Mesendoderm (in vitro differentiated cells): ENCODE results near the gene ALPG. TPM values are rescaled to one million over a fixed set of nuclear protein-coding genes. Genes with fewer than 3 reads are reported as not detected.
"Not testable (repeated sequence)": the region's sequence is repeated elsewhere in the genome, so short reads cannot be mapped to it uniquely, and the experiment has no call there.

Experiments
- DNase-seq: peaks from one replicate; pipeline ENCODE4 v3.0.0; 2013
- H2AK5ac ChIP-seq: 2 replicates; pipeline ENCODE4 v1.6.1; 2013; ENCODE audit warnings: low read length, inconsistent platforms
- H2BK120ac ChIP-seq: 2 replicates; pipeline ENCODE4 v1.6.1; 2013; ENCODE audit warnings: low read depth, mild to moderate bottlenecking, low read length, moderate library complexity, mixed read lengths
- H2BK15ac ChIP-seq: replicated peaks from 2 replicates; pipeline ENCODE4 v1.6.1; 2013; ENCODE audit warnings: low read depth, mild to moderate bottlenecking, moderate library complexity
- H2BK5ac ChIP-seq: 2 replicates; pipeline ENCODE4 v1.6.1; 2013; ENCODE audit warnings: low read length, inconsistent platforms
- H3K18ac ChIP-seq: 2 replicates; pipeline ENCODE4 v1.6.1; 2013; ENCODE audit warnings: mild to moderate bottlenecking, low read length, mixed read lengths
- H3K23ac ChIP-seq: one replicate; pipeline ENCODE4 v1.6.1; 2013; ENCODE audit warnings: low read length
- H3K27ac ChIP-seq: 2 replicates; pipeline ENCODE4 v1.5.1; 2013; ENCODE audit warnings: low read depth, mild to moderate bottlenecking, inconsistent platforms, low read length, moderate library complexity
- H3K27me3 ChIP-seq: 2 replicates; pipeline ENCODE4 v1.6.1; 2013; ENCODE audit warnings: low read length, control low read depth, mild to moderate bottlenecking, inconsistent platforms; ENCODE audit not compliant: insufficient read depth, poor library complexity
- H3K36me3 ChIP-seq: 2 replicates; pipeline ENCODE4 v1.6.1; 2013; ENCODE audit warnings: low read length, inconsistent platforms; ENCODE audit not compliant: control insufficient read depth, insufficient read depth
- H3K4ac ChIP-seq: one replicate; pipeline ENCODE4 v1.6.1; 2013; ENCODE audit warnings: low read depth, mild to moderate bottlenecking, low read length, moderate library complexity
- H3K4me1 ChIP-seq: 2 replicates; pipeline ENCODE4 v1.6.1; 2013; ENCODE audit warnings: low read depth, low read length, inconsistent platforms; ENCODE audit not compliant: control insufficient read depth
- H3K4me2 ChIP-seq: 2 replicates; pipeline ENCODE4 v1.6.1; 2013; ENCODE audit warnings: low read length
- H3K4me3 ChIP-seq: 2 replicates; pipeline ENCODE4 v1.5.1; 2013; ENCODE audit warnings: mild to moderate bottlenecking, low read length
- H3K56ac ChIP-seq: one replicate; pipeline ENCODE4 v1.6.1; 2013; ENCODE audit warnings: low read length
- H3K79me1 ChIP-seq: 2 replicates; pipeline ENCODE4 v1.6.1; 2013; ENCODE audit warnings: low read length, inconsistent platforms
- H3K79me2 ChIP-seq: 2 replicates; pipeline ENCODE4 v1.6.1; 2013; ENCODE audit warnings: mild to moderate bottlenecking, low read length; ENCODE audit not compliant: control insufficient read depth, insufficient read depth
- H3K9ac ChIP-seq: 2 replicates; pipeline ENCODE4 v1.6.1; 2013; ENCODE audit warnings: low read length, inconsistent platforms
- H4K5ac ChIP-seq: one replicate; pipeline ENCODE4 v1.6.1; 2013; ENCODE audit warnings: low read length
- H4K8ac ChIP-seq: one replicate; pipeline ENCODE4 v1.6.1; 2013; ENCODE audit warnings: low read depth, mild to moderate bottlenecking, control low read depth, low read length, moderate library complexity
- WGBS: extraction: QIAGEN DNeasy Blood & Tissue Kit; methylation state at CpG from one replicate; pipeline ENCODE4 v1.1.7; 2013; ENCODE audit warnings: low lambda C conversion rate, missing lambda C conversion rate; ENCODE audit not compliant: insufficient coverage; ENCODE audit errors: extremely low coverage; 5-methylcytosine and 5-hydroxymethylcytosine counted together
- polyA plus RNA-seq, 2 experiments: library from polyadenylated mRNA; stranded (reverse); fragments of 200-250 nt; gene quantifications; one replicate each; pipeline ENCODE4 v1.2.3, GENCODE V29; 2013

The ALPG gene
- polyA plus RNA-seq (2013, experiment 1 of 2) = 0.03 TPM
- polyA plus RNA-seq (2013, experiment 2 of 2) = 0.03 TPM

GRCh38 chr2:232406556-232407310 lies at the start of gene ALPG:
TSS of gene ALPG (plus strand) at chr2:232406844. CDS start at chr2:232406895, 51 bp downstream.
- H3K36me3 ChIP-seq = no peaks in the 10 kb centered on the region
- no peak within 1 kb of the TSS for H2BK5ac ChIP-seq
- no peak within 1 kb of the TSS for H3K4ac ChIP-seq
- H3K18ac ChIP-seq = no peak within 1 kb of the TSS
- H2AK5ac ChIP-seq = no peak within 1 kb of the TSS
- no peak within 1 kb of the TSS for H3K27ac ChIP-seq
- H2BK15ac ChIP-seq = no peak within 1 kb of the TSS
- DNase-seq = no peak
- no peaks in the 10 kb centered on the region for H3K4me1 ChIP-seq
- no peak within 1 kb of the TSS for H4K8ac ChIP-seq
- H3K4me2 ChIP-seq = no peak within 1 kb of the TSS
- no peak within 1 kb of the TSS for H3K56ac ChIP-seq
- no peak within 1 kb of the TSS for H3K9ac ChIP-seq
- no peak within 1 kb of the TSS for H2BK120ac ChIP-seq
- no peaks in the 10 kb centered on the region for H3K79me2 ChIP-seq
- no peaks in the 10 kb centered on the region for H3K79me1 ChIP-seq
- no peak within 1 kb of the TSS for H3K4me3 ChIP-seq
- no peak within 1 kb of the TSS for H3K23ac ChIP-seq
- no CpG with 5 or more reads among the region's 17 CpGs for WGBS
- no peaks in the 10 kb centered on the region for H3K27me3 ChIP-seq
- no peak within 1 kb of the TSS for H4K5ac ChIP-seq

GRCh38 chr2:232361646-232362045 lies 45.0 kb upstream of the ALPG start:
- Histone ChIP-seq H3K27me3 (no peaks in the 10 kb centered on the region), H4K8ac (no peak overlapping the region), H2BK120ac (no peak overlapping the region), H3K27ac (no peak overlapping the region), H4K5ac (no peak overlapping the region), H3K56ac (no peak overlapping the region), H2BK15ac (no peak overlapping the region), H3K23ac (no peak overlapping the region), H3K4me1 (no peaks in the 10 kb centered on the region), H3K36me3 (no peaks in the 10 kb centered on the region), H3K9ac (no peak overlapping the region), H3K4me3 (no peak overlapping the region), H3K79me1 (no peaks in the 10 kb centered on the region), H2AK5ac (no peak overlapping the region), H2BK5ac (no peak overlapping the region), H3K79me2 (no peaks in the 10 kb centered on the region), H3K4ac (no peak overlapping the region), H3K18ac (no peak overlapping the region), H3K4me2 (no peak overlapping the region)
- no CpG with 5 or more reads among the region's 5 CpGs for WGBS
- DNase-seq = no peak

- Histone ChIP-seq H2BK5ac (no peak overlapping the region), H3K79me2 (no peaks in the 10 kb centered on the region), H2AK5ac (no peak overlapping the region), H2BK15ac (no peak overlapping the region), H3K27ac (no peak overlapping the region), H3K56ac (no peak overlapping the region), H3K23ac (no peak overlapping the region), H3K4me2 (no peak overlapping the region), H4K8ac (no peak overlapping the region), H3K18ac (no peak overlapping the region), H4K5ac (no peak overlapping the region), H3K36me3 (no peaks in the 10 kb centered on the region), H3K4me1 (no peaks in the 10 kb centered on the region), H3K4ac (no peak overlapping the region), H3K9ac (no peak overlapping the region), H3K79me1 (no peaks in the 10 kb centered on the region), H3K4me3 (no peak overlapping the region), H2BK120ac (no peak overlapping the region), H3K27me3 (no peaks in the 10 kb centered on the region)
- no peak for DNase-seq
- WGBS = no CpG with 5 or more reads among the region's 8 CpGs
These were observed 44.3 kb upstream of the ALPG start for GRCh38 chr2:232362174-232362900.

GRCh38 chr2:232363064-232363783 lies 43.4 kb upstream of the ALPG start:
- not testable (repeated sequence) for H3K18ac ChIP-seq, H3K23ac ChIP-seq, H3K56ac ChIP-seq, H3K4me3 ChIP-seq, H2BK5ac ChIP-seq, H3K4ac ChIP-seq, H3K79me1 ChIP-seq, H3K9ac ChIP-seq, DNase-seq, H3K36me3 ChIP-seq, H3K4me1 ChIP-seq, H3K27me3 ChIP-seq, H4K5ac ChIP-seq, H3K4me2 ChIP-seq, H4K8ac ChIP-seq, H2BK120ac ChIP-seq, H3K79me2 ChIP-seq, H2BK15ac ChIP-seq, H3K27ac ChIP-seq, H2AK5ac ChIP-seq
- WGBS = no CpG with 5 or more reads among the region's 12 CpGs

GRCh38 chr2:232363784-232364615 lies 42.6 kb upstream of the ALPG start:
- no CpG with 5 or more reads among the region's 14 CpGs for WGBS
- no peak overlapping the region for H3K4me2 ChIP-seq
- no peak for DNase-seq
- H2AK5ac ChIP-seq = no peak overlapping the region
- H3K4me3 ChIP-seq = no peak overlapping the region
- H2BK5ac ChIP-seq = no peak overlapping the region
- H4K5ac ChIP-seq = no peak overlapping the region
- no peak overlapping the region for H3K4ac ChIP-seq
- H3K18ac ChIP-seq = no peak overlapping the region
- H4K8ac ChIP-seq = no peak overlapping the region
- no peak overlapping the region for H2BK120ac ChIP-seq
- no peaks in the 10 kb centered on the region for H3K79me1 ChIP-seq
- no peak overlapping the region for H3K27ac ChIP-seq
- no peaks in the 10 kb centered on the region for H3K4me1 ChIP-seq
- H3K36me3 ChIP-seq = no peaks in the 10 kb centered on the region
- H3K23ac ChIP-seq = no peak overlapping the region
- H2BK15ac ChIP-seq = no peak overlapping the region
- H3K27me3 ChIP-seq = no peaks in the 10 kb centered on the region
- H3K56ac ChIP-seq = no peak overlapping the region
- no peak overlapping the region for H3K9ac ChIP-seq
- H3K79me2 ChIP-seq = no peaks in the 10 kb centered on the region
